ENCODE results near the gene BTBD9.

Gene BTBD9

GRCh38 chr6:38572186-38572813 lies 67.4 kb downstream of the BTBD9 start:
- H3K36me3 ChIP-seq (ENCODE audit: insufficient read depth, low read length), result no peaks in the 10 kb centered on the region
- no peak overlapping the region for H3K9ac ChIP-seq (ENCODE audit: low read depth, low read length)
- no peaks in the 10 kb centered on the region for H3K27me3 ChIP-seq (ENCODE audit: insufficient read depth, low read length, poor library complexity)
- no peaks in the 10 kb centered on the region for H3K79me2 ChIP-seq (ENCODE audit: insufficient read depth, low read length)
- H3K4me3 ChIP-seq (ENCODE audit: low read depth in 1 of 2, low read length in 2 of 2), result no peak overlapping the region
- no peak overlapping the region for H3K27ac ChIP-seq (ENCODE audit: low read length)
- H3K4me2 ChIP-seq (ENCODE audit: insufficient read depth, low read length), result no peak overlapping the region
- no peak for DNase-seq
- H4K20me1 ChIP-seq (ENCODE audit: insufficient read depth, low read length), result no peaks in the 10 kb centered on the region
- peaks cover 5% of the 10 kb centered on the region; the same call in 1 of the 2 replicates for H3K4me1 ChIP-seq (ENCODE audit: insufficient read depth, low read length)
- TF ChIP-seq, protein P1, sequence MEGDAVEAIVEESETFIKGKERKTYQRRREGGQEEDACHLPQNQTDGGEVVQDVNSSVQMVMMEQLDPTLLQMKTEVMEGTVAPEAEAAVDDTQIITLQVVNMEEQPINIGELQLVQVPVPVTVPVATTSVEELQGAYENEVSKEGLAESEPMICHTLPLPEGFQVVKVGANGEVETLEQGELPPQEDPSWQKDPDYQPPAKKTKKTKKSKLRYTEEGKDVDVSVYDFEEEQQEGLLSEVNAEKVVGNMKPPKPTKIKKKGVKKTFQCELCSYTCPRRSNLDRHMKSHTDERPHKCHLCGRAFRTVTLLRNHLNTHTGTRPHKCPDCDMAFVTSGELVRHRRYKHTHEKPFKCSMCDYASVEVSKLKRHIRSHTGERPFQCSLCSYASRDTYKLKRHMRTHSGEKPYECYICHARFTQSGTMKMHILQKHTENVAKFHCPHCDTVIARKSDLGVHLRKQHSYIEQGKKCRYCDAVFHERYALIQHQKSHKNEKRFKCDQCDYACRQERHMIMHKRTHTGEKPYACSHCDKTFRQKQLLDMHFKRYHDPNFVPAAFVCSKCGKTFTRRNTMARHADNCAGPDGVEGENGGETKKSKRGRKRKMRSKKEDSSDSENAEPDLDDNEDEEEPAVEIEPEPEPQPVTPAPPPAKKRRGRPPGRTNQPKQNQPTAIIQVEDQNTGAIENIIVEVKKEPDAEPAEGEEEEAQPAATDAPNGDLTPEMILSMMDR (IDR thresholded peaks at IDR 0.05; ENCODE audit: borderline replicate concordance, extremely low read depth, low read length, poor library complexity, severe bottlenecking), result no peak
- no peak for TF ChIP-seq EZH2 (IDR thresholded peaks at IDR 0.05; ENCODE audit: borderline replicate concordance, low read depth, low read length, severe bottlenecking)
- peak; percentile 74 for ATAC-seq (ENCODE audit: insufficient read depth, low read depth)
- no peaks in the 10 kb centered on the region for H3K9me3 ChIP-seq (ENCODE audit: insufficient read depth, low read length, severe bottlenecking)
- no peak overlapping the region for H2AFZ ChIP-seq (ENCODE audit: low read depth, low read length)

DNA sequence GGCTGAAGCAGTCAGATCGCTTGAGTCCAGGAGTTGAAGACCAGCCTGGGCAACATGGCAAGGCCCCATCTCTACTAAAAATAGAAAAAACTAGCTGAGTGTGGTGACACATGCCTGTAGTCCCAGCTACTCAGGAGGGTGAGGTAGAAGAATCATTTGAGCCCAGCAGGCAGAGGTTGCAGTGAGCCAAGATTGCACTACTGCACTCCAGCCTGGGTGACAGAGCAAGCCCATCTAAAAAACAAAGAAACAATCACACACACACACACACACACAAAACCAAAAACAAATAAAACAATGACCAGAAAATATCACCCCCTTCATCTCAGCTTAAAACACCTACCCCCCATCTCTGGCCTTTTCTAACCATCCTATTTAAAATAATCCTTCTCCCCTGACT lies 68.0 kb downstream of the BTBD9 start:
- H3K4me2 ChIP-seq (ENCODE audit: insufficient read depth, low read length), result no peak overlapping the region
- no peak overlapping the region for H3K27ac ChIP-seq (ENCODE audit: low read length)
- no peaks in the 10 kb centered on the region for H3K27me3 ChIP-seq (ENCODE audit: insufficient read depth, low read length, poor library complexity)
- DNase-seq, result no peak
- no peak overlapping the region for H2AFZ ChIP-seq (ENCODE audit: low read depth, low read length)
- no peaks in the 10 kb centered on the region for H4K20me1 ChIP-seq (ENCODE audit: insufficient read depth, low read length)
- no peaks in the 10 kb centered on the region for H3K79me2 ChIP-seq (ENCODE audit: insufficient read depth, low read length)
- no peaks in the 10 kb centered on the region for H3K9me3 ChIP-seq (ENCODE audit: insufficient read depth, low read length, severe bottlenecking)
- peaks cover 5% of the 10 kb centered on the region; the same call in 1 of the 2 replicates for H3K4me1 ChIP-seq (ENCODE audit: insufficient read depth, low read length)
- no peak overlapping the region for H3K9ac ChIP-seq (ENCODE audit: low read depth, low read length)
- no peaks in the 10 kb centered on the region for H3K36me3 ChIP-seq (ENCODE audit: insufficient read depth, low read length)
- ATAC-seq (ENCODE audit: insufficient read depth, low read depth), result no peak
- TF ChIP-seq, protein P1 (IDR thresholded peaks at IDR 0.05; ENCODE audit: borderline replicate concordance, extremely low read depth, low read length, poor library complexity, severe bottlenecking), result no peak
- no peak for TF ChIP-seq EZH2 (IDR thresholded peaks at IDR 0.05; ENCODE audit: borderline replicate concordance, low read depth, low read length, severe bottlenecking)
- no peak overlapping the region for H3K4me3 ChIP-seq (ENCODE audit: low read depth in 1 of 2, low read length in 2 of 2)

DNA sequence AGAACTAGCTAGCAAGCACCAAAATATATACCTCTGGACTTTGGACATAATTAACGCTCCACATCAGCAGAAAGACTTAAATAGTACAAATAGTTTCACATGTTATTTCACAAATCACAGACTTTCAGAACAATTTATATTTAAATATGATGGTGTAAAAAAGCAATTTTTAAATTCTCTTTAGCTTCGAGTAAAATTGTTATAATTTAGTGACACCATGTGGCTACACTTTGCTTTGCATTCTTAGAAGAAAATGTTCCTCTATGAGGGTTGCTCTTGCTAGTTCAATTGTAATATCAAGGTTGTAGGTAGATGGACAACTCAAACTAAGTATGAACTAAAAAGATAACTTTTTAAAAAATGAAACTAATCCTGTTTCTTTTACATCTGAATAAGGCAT lies 69.0 kb downstream of the BTBD9 start:
- no peaks in the 10 kb centered on the region for H3K27me3 ChIP-seq (ENCODE audit: insufficient read depth, low read length, poor library complexity)
- H4K20me1 ChIP-seq (ENCODE audit: insufficient read depth, low read length), result no peaks in the 10 kb centered on the region
- no peaks in the 10 kb centered on the region for H3K79me2 ChIP-seq (ENCODE audit: insufficient read depth, low read length)
- no peak overlapping the region for H3K4me2 ChIP-seq (ENCODE audit: insufficient read depth, low read length)
- ATAC-seq (ENCODE audit: insufficient read depth, low read depth) (no peak), DNase-seq (no peak)
- no peak overlapping the region for H3K9ac ChIP-seq (ENCODE audit: low read depth, low read length)
- H3K4me1 ChIP-seq (ENCODE audit: insufficient read depth, low read length), result peaks cover 5% of the 10 kb centered on the region; the same call in 1 of the 2 replicates
- no peak for TF ChIP-seq EZH2 (IDR thresholded peaks at IDR 0.05; ENCODE audit: borderline replicate concordance, low read depth, low read length, severe bottlenecking)
- TF ChIP-seq, protein P1 (IDR thresholded peaks at IDR 0.05; ENCODE audit: borderline replicate concordance, extremely low read depth, low read length, poor library complexity, severe bottlenecking), result peak; percentile 48
- H3K4me3 ChIP-seq (ENCODE audit: low read depth in 1 of 2, low read length in 2 of 2), result no peak overlapping the region
- H3K9me3 ChIP-seq (ENCODE audit: insufficient read depth, low read length, severe bottlenecking), result no peaks in the 10 kb centered on the region
- H2AFZ ChIP-seq (ENCODE audit: low read depth, low read length), result no peak overlapping the region
- H3K27ac ChIP-seq (ENCODE audit: low read length), result no peak overlapping the region
- no peaks in the 10 kb centered on the region for H3K36me3 ChIP-seq (ENCODE audit: insufficient read depth, low read length)

Data from DND-41 (cell line).